Karpas-422 (cell line): ENCODE data around the gene SMG6. TPM values are rescaled to one million over a fixed set of nuclear protein-coding genes. Genes with fewer than 3 reads are reported as not detected.
"Not testable (repeated sequence)": the region's sequence is repeated elsewhere in the genome, so short reads cannot be mapped to it uniquely, and the experiment has no call there.

ENCODE experiments used
- DNase-seq: peaks from one replicate; pipeline ENCODE4 v3.0.0-alpha.2; 2015
- H2AFZ ChIP-seq: fragments of 200-600 bp; sonication (generic); 2 replicates; pipeline ENCODE4 v1.6.1; 2014; ENCODE audit warnings: antibody characterized with exemption, low read length, mixed read lengths
- H3K27ac ChIP-seq: fragments of 200-600 bp; sonication (generic); 2 replicates; pipeline ENCODE4 v1.5.1; 2014; ENCODE audit warnings: mild to moderate bottlenecking, low read length, moderate library complexity
- H3K27me3 ChIP-seq: fragments of 200-600 bp; sonication (generic); 2 replicates; pipeline ENCODE4 v1.6.1; 2014; ENCODE audit warnings: low read length, mixed read lengths
- H3K36me3 ChIP-seq: fragments of 200-600 bp; sonication (generic); 2 replicates; pipeline ENCODE4 v1.6.1; 2014; ENCODE audit warnings: low read length, mixed read lengths; ENCODE audit not compliant: insufficient read depth
- H3K4me1 ChIP-seq: fragments of 200-600 bp; sonication (generic); 2 replicates; pipeline ENCODE4 v1.6.1; 2014; ENCODE audit warnings: mild to moderate bottlenecking, low read length, mixed read lengths
- H3K4me2 ChIP-seq: fragments of 200-600 bp; sonication (generic); 2 replicates; pipeline ENCODE4 v1.6.1; 2014; ENCODE audit warnings: low read length, low read depth, mild to moderate bottlenecking; ENCODE audit not compliant: poor library complexity, severe bottlenecking
- H3K4me3 ChIP-seq: fragments of 200-600 bp; sonication (generic); 2 replicates; pipeline ENCODE4 v1.5.1; 2014; ENCODE audit warnings: mild to moderate bottlenecking, antibody characterized with exemption, low read length, mixed read lengths
- H3K79me2 ChIP-seq: fragments of 200-600 bp; sonication (generic); 2 replicates; pipeline ENCODE4 v1.6.1; 2014; ENCODE audit warnings: mild to moderate bottlenecking, low read length, mixed read lengths
- H3K9ac ChIP-seq: fragments of 200-600 bp; sonication (generic); 2 replicates; pipeline ENCODE4 v1.6.0; 2014; ENCODE audit warnings: low read length
- H3K9me2 ChIP-seq: fragments of 200-600 bp; sonication (generic), shearing (Covaris generic); replicated peaks from 2 replicates; pipeline ENCODE4 v1.6.0; 2014; ENCODE audit warnings: mild to moderate bottlenecking, low read length, moderate library complexity; ENCODE audit not compliant: insufficient read depth
- H3K9me3 ChIP-seq: fragments of 300-700, 200-600 bp; sonication (generic); 2 replicates; pipeline ENCODE4 v1.6.1; 2014; ENCODE audit warnings: low read length, mixed read lengths
- H4K20me1 ChIP-seq: fragments of 200-600 bp; sonication (generic); 2 replicates; pipeline ENCODE4 v1.6.1; 2014; ENCODE audit warnings: mild to moderate bottlenecking, antibody characterized with exemption, low read length, low read depth; ENCODE audit not compliant: insufficient read depth
- total RNA-seq: library from RNA; depleted of rRNA; stranded (reverse); fragments of >200 nt; shearing (Covaris generic); gene quantifications from 2 replicates; pipeline ENCODE4 v1.2.3, GENCODE V29; 2014; ENCODE audit warnings: low replicate concordance

Gene SMG6
- total RNA-seq, 1 experiment from 2014 or later, result 10.2 TPM

DNA sequence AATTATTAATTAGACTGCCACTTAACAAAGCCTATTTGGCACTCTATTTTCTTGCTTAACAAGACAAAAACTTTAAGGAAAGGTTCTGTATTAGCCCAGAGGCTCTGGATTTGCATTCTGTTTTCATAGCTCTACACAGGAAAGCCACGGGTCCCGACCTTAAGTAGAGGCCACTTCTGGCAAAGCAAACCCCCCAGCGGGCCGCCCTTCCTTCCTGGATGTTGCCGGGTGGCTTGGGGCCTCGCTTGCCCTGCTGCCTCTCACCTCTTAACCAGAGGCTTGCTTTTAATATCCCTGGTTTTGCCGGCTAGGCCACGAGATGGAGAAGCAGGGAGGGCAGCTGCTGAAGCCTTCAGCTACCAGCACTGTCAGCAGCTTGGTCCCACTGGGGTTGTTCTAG is 282.9 kb downstream of the SMG6 start:
- no peaks in the 10 kb centered on the region for H3K9me2 ChIP-seq
- no peak overlapping the region for H3K4me2 ChIP-seq
- H3K27me3 ChIP-seq, result no peaks in the 10 kb centered on the region
- H2AFZ ChIP-seq, result no peak overlapping the region
- no peaks in the 10 kb centered on the region for H4K20me1 ChIP-seq
- H3K4me3 ChIP-seq, result no peak overlapping the region
- DNase-seq, result peak; percentile 40
- H3K9me3 ChIP-seq, result no peaks in the 10 kb centered on the region
- no peak overlapping the region for H3K27ac ChIP-seq
- H3K4me1 ChIP-seq, result peaks cover 32% of the 10 kb centered on the region
- no peaks in the 10 kb centered on the region for H3K36me3 ChIP-seq
- no peaks in the 10 kb centered on the region for H3K79me2 ChIP-seq
- no peak overlapping the region for H3K9ac ChIP-seq

DNA sequence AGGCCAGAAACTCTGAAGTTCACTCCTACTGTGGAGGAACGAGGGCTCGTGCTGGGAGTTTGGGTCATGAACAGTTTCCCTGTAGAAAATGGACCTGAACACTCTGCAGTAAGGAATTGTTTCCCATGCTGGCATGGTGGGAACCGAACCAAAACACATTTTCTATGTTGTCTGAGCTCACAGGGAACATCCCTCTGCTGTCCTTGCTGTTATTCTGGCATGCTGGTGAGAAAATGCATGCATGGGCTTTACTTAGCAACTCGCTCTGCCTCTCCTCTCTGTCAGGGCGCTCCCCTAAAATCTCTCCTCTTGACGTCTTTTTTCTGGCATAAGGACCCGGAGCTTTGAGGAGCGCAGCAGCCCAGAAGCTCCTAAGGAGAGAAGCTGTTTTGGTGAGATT is 283.9 kb downstream of the SMG6 start:
- H3K79me2 ChIP-seq, result no peaks in the 10 kb centered on the region
- H3K4me2 ChIP-seq, result no peak overlapping the region
- H3K4me1 ChIP-seq, result peaks cover 22% of the 10 kb centered on the region
- no peaks in the 10 kb centered on the region for H3K9me2 ChIP-seq
- H3K27ac ChIP-seq, result no peak overlapping the region
- H3K27me3 ChIP-seq, result no peaks in the 10 kb centered on the region
- no peaks in the 10 kb centered on the region for H3K9me3 ChIP-seq
- no peaks in the 10 kb centered on the region for H4K20me1 ChIP-seq
- no peak for DNase-seq
- no peaks in the 10 kb centered on the region for H3K36me3 ChIP-seq
- no peak overlapping the region for H2AFZ ChIP-seq
- no peak overlapping the region for H3K9ac ChIP-seq
- H3K4me3 ChIP-seq, result no peak overlapping the region

DNA sequence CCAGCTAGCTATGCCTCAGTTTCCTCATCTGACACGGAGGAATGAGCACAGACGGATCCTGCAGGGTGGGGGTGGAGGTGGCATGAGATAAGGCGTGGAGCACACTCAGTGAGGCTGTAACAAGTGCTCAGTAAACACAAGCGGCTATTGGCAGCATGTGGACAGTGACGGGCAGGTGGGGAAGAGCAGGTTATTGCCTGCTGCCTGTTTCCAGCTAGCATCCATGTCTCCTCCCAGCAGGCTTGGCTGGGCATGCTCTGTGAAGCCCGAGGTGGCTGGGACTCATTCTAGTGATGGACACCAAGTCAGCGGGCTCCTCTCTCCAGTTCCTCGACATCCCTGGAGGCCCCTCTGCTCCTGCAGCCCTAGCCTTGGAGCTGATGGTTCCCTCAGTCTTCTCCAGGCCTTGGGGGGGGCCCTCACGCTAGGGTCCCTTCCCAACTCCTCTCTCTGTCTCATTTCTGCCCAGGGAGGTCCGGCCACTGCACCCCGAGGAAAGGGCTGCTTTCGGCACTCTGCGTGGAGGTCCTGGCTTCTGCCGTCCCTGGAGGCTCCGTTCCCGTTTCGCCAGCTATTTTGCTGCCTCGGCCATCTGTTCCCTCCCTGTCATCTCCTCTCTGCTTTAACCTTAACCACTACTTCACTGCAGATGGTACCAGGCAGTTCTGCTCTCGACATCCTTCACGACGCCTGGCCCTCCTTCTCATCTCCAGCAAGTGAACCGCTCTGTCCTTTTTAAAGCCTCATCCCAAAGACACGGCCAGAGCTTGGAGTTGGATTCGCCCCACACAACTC is 284.7 kb downstream of the SMG6 start:
- no peaks in the 10 kb centered on the region for H3K36me3 ChIP-seq
- H3K4me3 ChIP-seq, result no peak overlapping the region
- no peak overlapping the region for H3K9ac ChIP-seq
- H3K27ac ChIP-seq, result no peak overlapping the region
- H4K20me1 ChIP-seq, result no peaks in the 10 kb centered on the region
- no peaks in the 10 kb centered on the region for H3K9me3 ChIP-seq
- H3K9me2 ChIP-seq, result no peaks in the 10 kb centered on the region
- no peak overlapping the region for H2AFZ ChIP-seq
- no peak for DNase-seq
- no peaks in the 10 kb centered on the region for H3K79me2 ChIP-seq
- H3K4me2 ChIP-seq, result no peak overlapping the region
- peaks cover 19% of the 10 kb centered on the region for H3K4me1 ChIP-seq
- H3K27me3 ChIP-seq, result no peaks in the 10 kb centered on the region

GRCh38 chr17:2017274-2017941 is 286.2 kb downstream of the SMG6 start:
- H3K27me3 ChIP-seq, result no peaks in the 10 kb centered on the region
- H3K27ac ChIP-seq, result no peak overlapping the region
- H3K4me2 ChIP-seq, result peak overlapping the region; percentile 32
- H4K20me1 ChIP-seq, result no peaks in the 10 kb centered on the region
- no peak overlapping the region for H2AFZ ChIP-seq
- no peaks in the 10 kb centered on the region for H3K9me2 ChIP-seq
- peak; percentile 59 for DNase-seq
- H3K4me1 ChIP-seq, result peaks cover 19% of the 10 kb centered on the region
- no peak overlapping the region for H3K4me3 ChIP-seq
- H3K36me3 ChIP-seq, result no peaks in the 10 kb centered on the region
- H3K9me3 ChIP-seq, result no peaks in the 10 kb centered on the region
- H3K9ac ChIP-seq, result no peak overlapping the region
- no peaks in the 10 kb centered on the region for H3K79me2 ChIP-seq

GRCh38 chr17:2016494-2016893 is 287.1 kb downstream of the SMG6 start:
- H3K9me3 ChIP-seq, result no peaks in the 10 kb centered on the region
- no peak for DNase-seq

GRCh38 chr17:2015314-2015713 is 288.3 kb downstream of the SMG6 start:
- H3K9ac ChIP-seq, result no peak overlapping the region
- no peaks in the 10 kb centered on the region for H3K36me3 ChIP-seq

More at GRCh38 chr17:2016494-2016893, 287.1 kb downstream of the SMG6 start:
- no peaks in the 10 kb centered on the region for H4K20me1 ChIP-seq
- H3K79me2 ChIP-seq, result no peaks in the 10 kb centered on the region
- H3K36me3 ChIP-seq, result no peaks in the 10 kb centered on the region
- H3K4me2 ChIP-seq, result no peak overlapping the region
- H3K9me2 ChIP-seq, result no peaks in the 10 kb centered on the region
- H3K27ac ChIP-seq, result no peak overlapping the region
- peaks cover 19% of the 10 kb centered on the region for H3K4me1 ChIP-seq
- H3K27me3 ChIP-seq, result no peaks in the 10 kb centered on the region
- H3K4me3 ChIP-seq, result no peak overlapping the region
- no peak overlapping the region for H3K9ac ChIP-seq
- no peak overlapping the region for H2AFZ ChIP-seq

DNA sequence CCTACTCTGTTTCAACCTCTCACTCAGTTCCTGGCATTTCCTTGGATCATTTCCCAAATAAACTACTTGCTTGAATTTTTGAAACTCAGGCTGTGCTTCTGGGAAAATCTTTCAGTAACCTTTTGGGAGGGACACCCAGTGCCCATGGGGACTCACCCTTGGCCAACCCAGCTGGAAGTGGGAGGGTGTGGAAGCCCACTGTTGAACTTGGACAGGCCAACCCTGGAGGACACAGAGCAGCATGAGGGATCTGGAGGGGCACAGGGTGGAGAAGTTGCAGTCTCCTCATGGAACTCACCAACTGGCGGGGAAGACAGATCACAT is 289.6 kb downstream of the SMG6 start:
- no peaks in the 10 kb centered on the region for H3K36me3 ChIP-seq
- no peaks in the 10 kb centered on the region for H3K9me2 ChIP-seq
- no peak overlapping the region for H3K9ac ChIP-seq
- no peaks in the 10 kb centered on the region for H3K9me3 ChIP-seq
- no peaks in the 10 kb centered on the region for H3K79me2 ChIP-seq
- no peak overlapping the region for H3K27ac ChIP-seq
- no peak overlapping the region for H3K4me3 ChIP-seq
- no peaks in the 10 kb centered on the region for H4K20me1 ChIP-seq
- no peak overlapping the region for H3K4me2 ChIP-seq
- no peak for DNase-seq
- H2AFZ ChIP-seq, result no peak overlapping the region
- no peaks in the 10 kb centered on the region for H3K27me3 ChIP-seq
- H3K4me1 ChIP-seq, result peaks cover 13% of the 10 kb centered on the region

More at GRCh38 chr17:2015314-2015713, 288.3 kb downstream of the SMG6 start:
- Histone ChIP-seq H3K9me2 (no peaks in the 10 kb centered on the region), H3K4me1 (peaks cover 13% of the 10 kb centered on the region), H3K4me2 (no peak overlapping the region), H2AFZ (no peak overlapping the region), H3K9me3 (no peaks in the 10 kb centered on the region), H3K27ac (no peak overlapping the region), H4K20me1 (no peaks in the 10 kb centered on the region), H3K27me3 (no peaks in the 10 kb centered on the region), H3K79me2 (no peaks in the 10 kb centered on the region), H3K4me3 (no peak overlapping the region)
- DNase-seq, result no peak

DNA sequence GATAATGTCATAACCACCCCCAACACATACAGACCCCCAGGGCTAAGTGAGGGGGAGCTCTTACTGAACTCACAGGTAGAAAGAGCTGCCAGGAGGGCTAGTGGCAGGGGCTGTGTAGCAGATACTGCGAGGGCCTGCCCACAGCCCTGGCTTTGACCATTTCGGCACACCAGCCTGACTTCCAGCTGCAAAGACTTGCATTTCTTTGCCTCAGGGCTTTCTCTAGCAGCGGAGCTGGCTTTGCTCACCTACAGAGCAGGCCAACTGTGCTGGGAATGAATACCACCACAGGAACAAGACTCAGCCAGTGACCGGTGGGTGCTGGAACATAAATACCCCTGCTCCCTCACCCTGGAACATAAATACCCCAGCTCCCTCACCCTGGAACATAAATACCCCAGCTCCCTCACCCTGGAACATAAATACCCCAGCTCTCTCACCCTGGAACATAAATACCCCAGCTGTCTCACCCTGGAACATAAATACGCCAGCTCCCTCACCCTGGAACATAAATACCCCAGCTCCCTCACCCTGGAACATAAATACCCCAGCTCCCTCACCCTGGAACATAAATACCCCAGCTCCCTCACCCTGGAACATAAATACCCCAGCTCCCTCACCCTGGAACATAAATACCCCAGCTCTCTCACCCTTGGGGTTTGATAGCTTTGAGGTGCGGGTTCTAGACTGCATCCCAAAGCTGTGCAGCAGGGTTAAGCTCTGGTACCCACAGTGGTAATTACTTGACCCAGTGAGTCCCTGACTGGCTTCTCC is 290.2 kb downstream of the SMG6 start:
- not testable (repeated sequence) for H3K36me3 ChIP-seq, H3K79me2 ChIP-seq, H4K20me1 ChIP-seq, H3K9me2 ChIP-seq, H2AFZ ChIP-seq, H3K9ac ChIP-seq, H3K4me3 ChIP-seq, DNase-seq, H3K4me2 ChIP-seq, H3K27ac ChIP-seq, H3K27me3 ChIP-seq, H3K9me3 ChIP-seq
- peaks cover 13% of the 10 kb centered on the region for H3K4me1 ChIP-seq
